Activated CD4-positive, alpha-beta T cell treated with anti-CD3 and anti-CD28 coated beads for 36 hours (primary cell): Measurements from ENCODE around the gene PIM3. TPM values are rescaled to one million over a fixed set of nuclear protein-coding genes. Genes with fewer than 3 reads are reported as not detected.

ENCODE experiments used
- ATAC-seq: fragments of 200-7000 bp; cut with Tn5 transposase; one replicate; pipeline ENCODE4 v1.10.0; 2021; ENCODE audit warnings: mild to moderate bottlenecking, moderate library complexity
- CTCF ChIA-PET: fragments of 350-600 bp; sonication (Branson Sonifier 250); formaldehyde crosslinking; loops from one replicate; lab custom pipeline; 2021; ENCODE audit warnings: antibody characterized with exemption; lab: Charles Lee
- POLR2A ChIA-PET: fragments of 350-600 bp; sonication (Branson Sonifier 250); formaldehyde crosslinking; loops from one replicate; lab custom pipeline; 2021; ENCODE audit warnings: antibody characterized with exemption, inconsistent platforms; lab: Charles Lee
- DNase-seq: peaks from one replicate; pipeline ENCODE4 v3.0.0-alpha.2; 2020
- H3K27ac Mint-ChIP-seq: one replicate; pipeline ENCODE4 v1.8.0; 2021; ENCODE audit warnings: mixed read lengths
- H3K27me3 Mint-ChIP-seq: one replicate; pipeline ENCODE4 v1.8.0; 2021; ENCODE audit warnings: mixed read lengths
- H3K36me3 Mint-ChIP-seq: one replicate; pipeline ENCODE4 v1.8.0; 2021; ENCODE audit warnings: low read depth, mixed read lengths
- H3K4me1 Mint-ChIP-seq: one replicate; pipeline ENCODE4 v1.8.0; 2021; ENCODE audit warnings: mixed read lengths
- H3K4me3 Mint-ChIP-seq: one replicate; pipeline ENCODE4 v1.8.0; 2021; ENCODE audit warnings: mild to moderate bottlenecking, moderate library complexity, mixed read lengths
- H3K9me3 Mint-ChIP-seq: one replicate; pipeline ENCODE4 v1.8.0; 2021; ENCODE audit warnings: low read depth, mixed read lengths
- intact Hi-C, 2 experiments: fragments of 100-400 bp; cut with DNase I in 1 of 2; cut with micrococcal nuclease in 1 of 2; formaldehyde crosslinking; loops; one replicate each; pipeline versions ENCODE4 v1.14.2 to v1.15.1; 2022 to 2024; cut with DNase I, micrococcal nuclease
- total RNA-seq, 2 experiments: library from RNA; stranded (reverse); gene quantifications; one replicate each; pipeline ENCODE4 v1.2.3, GENCODE V29; 2021

The PIM3 gene
- total RNA-seq, 2 experiments from 2014 or later, result 127 to 165 TPM

GRCh38 chr22:49936018-49936972, 24.3 kb upstream of the PIM3 start:
- no peaks in the 10 kb centered on the region for H3K27me3 Mint-ChIP-seq
- peak; percentile 99 for DNase-seq
- H3K4me1 Mint-ChIP-seq, result peaks cover 43% of the 10 kb centered on the region
- intact Hi-C loops, result loop anchor here (1.0 to 10.0 kb wide), 6 partner anchors 18 to 259 kb away; partner anchors contain the start of genes PIM3 (in 2 of the 2), ALG12 (in 1 of the 2), CRELD2 (in 1 of the 2) and ZBED4 (in 1 of the 2)
- H3K27ac Mint-ChIP-seq, result peak overlapping the region; percentile 85
- POLR2A ChIA-PET, result interaction anchor here (0.6 to 3.2 kb wide), 8 partner anchors 15 to 44 kb away, joined by 3 to 46 read pairs (median 5); partner anchors contain the start of gene PIM3
- peak overlapping the region; percentile 64 for H3K4me3 Mint-ChIP-seq
- peaks cover 3% of the 10 kb centered on the region for H3K36me3 Mint-ChIP-seq
- no peaks in the 10 kb centered on the region for H3K9me3 Mint-ChIP-seq
- peak; percentile 84 for ATAC-seq
- CTCF ChIA-PET, result interaction anchor here (0.7 kb wide), 2 partner anchors 9 to 169 kb away, joined by 3 to 4 read pairs; no protein-coding TSS in a partner anchor

DNA sequence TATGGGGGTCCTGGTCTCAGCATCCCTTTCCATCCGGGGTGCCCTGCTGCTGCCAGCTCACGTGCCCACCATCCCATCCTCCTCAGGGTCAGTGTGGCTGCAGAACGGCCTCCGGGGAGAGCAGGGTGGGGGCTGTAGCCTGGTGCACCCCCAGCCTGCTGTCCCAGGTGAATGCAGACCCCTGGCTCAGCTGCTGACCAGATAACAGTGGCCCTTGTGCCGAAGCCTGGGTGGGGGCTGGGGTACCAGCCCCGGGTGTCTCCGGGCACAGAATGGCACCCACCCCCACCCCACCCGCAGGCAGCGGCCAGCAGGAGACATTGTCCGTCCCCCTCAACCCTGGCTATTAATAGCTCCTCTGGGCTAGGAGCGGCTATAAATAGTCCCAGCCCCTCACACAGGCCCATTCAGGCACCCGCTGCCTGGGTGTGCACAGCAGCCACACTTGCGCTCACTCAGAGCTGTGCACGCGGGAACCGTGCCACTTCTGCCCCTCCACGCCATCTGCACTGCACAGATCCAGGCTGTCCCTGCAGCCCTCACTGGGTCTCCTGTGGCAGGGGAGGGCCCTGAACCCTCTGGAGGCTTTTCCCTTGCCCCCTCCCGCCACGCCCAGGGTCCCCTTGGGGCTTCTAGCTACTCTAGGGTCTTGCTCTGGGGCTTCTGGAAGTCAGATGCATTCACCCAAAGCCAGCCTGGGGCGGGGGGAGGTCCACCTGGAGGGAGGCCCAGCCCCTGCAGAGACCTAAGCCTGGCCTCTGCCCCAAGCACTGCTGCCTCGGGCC, 23.4 kb upstream of the PIM3 start:
- intact Hi-C loops, result loop anchor here (1.0 to 10.0 kb wide), 6 partner anchors 19 to 258 kb away; partner anchors contain the start of genes PIM3 (in 2 of the 2), ALG12 (in 1 of the 2), CRELD2 (in 1 of the 2) and ZBED4 (in 1 of the 2)
- Mint-ChIP-seq H3K36me3 (peaks cover 3% of the 10 kb centered on the region), H3K4me1 (peaks cover 37% of the 10 kb centered on the region), H3K4me3 (peak overlapping the region; percentile 64), H3K27ac (peak overlapping the region; percentile 85), H3K27me3 (no peaks in the 10 kb centered on the region), H3K9me3 (no peaks in the 10 kb centered on the region)
- ATAC-seq, result no peak
- ChIA-PET POLR2A (interaction anchor here (0.8 to 3.2 kb wide), 3 partner anchors 14 to 29 kb away, joined by 3 to 46 read pairs (median 15); partner anchors contain the start of gene PIM3), CTCF (no interaction called here)
- DNase-seq, result no peak

DNA sequence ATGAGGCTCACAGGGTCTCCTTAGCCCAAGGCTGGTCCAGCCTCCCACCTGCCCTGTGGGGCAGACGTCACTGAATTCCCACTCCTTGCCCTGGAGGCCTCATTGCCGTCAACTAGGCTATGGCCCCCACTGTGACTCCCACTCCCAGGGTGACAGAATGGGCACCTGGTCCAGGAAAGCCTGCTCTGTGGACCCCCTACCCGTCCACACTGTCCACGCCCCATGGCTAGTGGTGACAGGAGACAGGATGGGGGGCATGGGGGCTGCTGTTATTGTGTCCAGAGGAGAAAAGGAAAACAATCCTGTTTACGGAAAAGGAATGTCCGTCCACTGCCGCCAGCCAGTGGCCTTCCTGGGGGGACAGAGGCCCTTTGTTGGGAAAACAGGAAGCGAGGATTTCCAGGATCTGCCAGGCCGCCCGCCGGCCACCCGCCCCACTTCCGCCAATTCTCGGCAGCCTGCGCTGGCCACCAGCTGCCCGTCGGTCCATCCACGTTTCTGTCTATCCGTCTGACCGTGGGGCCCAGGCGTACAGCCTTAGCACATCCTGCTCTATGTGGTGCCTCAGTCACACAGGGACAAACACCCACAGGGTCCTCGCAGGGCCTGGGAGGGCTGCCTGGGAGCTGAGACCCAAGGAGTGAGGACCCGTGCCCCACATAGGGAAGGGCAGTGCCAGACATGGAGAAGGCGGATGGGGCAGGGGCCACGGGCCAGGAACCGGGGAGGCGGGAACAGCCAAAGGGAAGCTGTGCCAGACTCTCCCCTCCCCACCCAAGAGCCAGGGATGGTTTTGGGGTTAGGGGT, 22.6 kb upstream of the PIM3 start:
- peaks cover 3% of the 10 kb centered on the region for H3K36me3 Mint-ChIP-seq
- DNase-seq (no peak), ATAC-seq (no peak)
- H3K27ac Mint-ChIP-seq, result no peak overlapping the region
- POLR2A ChIA-PET, result interaction anchor here (0.8 to 3.2 kb wide), 3 partner anchors 13 to 29 kb away, joined by 3 to 46 read pairs (median 15); partner anchors contain the start of gene PIM3
- no peak overlapping the region for H3K4me3 Mint-ChIP-seq
- no peaks in the 10 kb centered on the region for H3K9me3 Mint-ChIP-seq
- H3K4me1 Mint-ChIP-seq, result peaks cover 33% of the 10 kb centered on the region
- no peaks in the 10 kb centered on the region for H3K27me3 Mint-ChIP-seq
- CTCF ChIA-PET, result no interaction called here
- intact Hi-C loops, result loop anchor here (2.0 to 10.0 kb wide), 2 partner anchors 33 to 257 kb away; no protein-coding TSS in a partner anchor

GRCh38 chr22:49938565-49939136, 21.9 kb upstream of the PIM3 start:
- Mint-ChIP-seq H3K36me3 (no peaks in the 10 kb centered on the region), H3K4me3 (no peak overlapping the region), H3K9me3 (no peaks in the 10 kb centered on the region), H3K4me1 (peaks cover 26% of the 10 kb centered on the region), H3K27ac (peak overlapping the region; percentile 25), H3K27me3 (no peaks in the 10 kb centered on the region)
- DNase-seq (no peak), ATAC-seq (no peak)
- POLR2A ChIA-PET, result interaction anchor here (3.2 kb wide), 1 partner anchor 23 kb away, joined by 46 read pairs; the partner anchor contains the start of gene PIM3
- CTCF ChIA-PET, result no interaction called here
- intact Hi-C loops, result loop anchor here in 1 of 2 experiments (10.0 kb wide), 1 partner anchor 256 kb away; no protein-coding TSS in a partner anchor

GRCh38 chr22:49941507-49942316, 18.9 kb upstream of the PIM3 start:
- Mint-ChIP-seq H3K27ac (no peak overlapping the region), H3K9me3 (no peaks in the 10 kb centered on the region), H3K36me3 (no peaks in the 10 kb centered on the region), H3K4me1 (peaks cover 25% of the 10 kb centered on the region), H3K4me3 (no peak overlapping the region), H3K27me3 (no peaks in the 10 kb centered on the region)
- DNase-seq, result no peak
- ChIA-PET CTCF (no interaction called here), POLR2A (interaction anchor here (0.6 kb wide), 1 partner anchor 75 kb away, joined by 3 read pairs; no protein-coding TSS in a partner anchor)
- ATAC-seq, result no peak
- intact Hi-C loops, result no loop called here

DNA sequence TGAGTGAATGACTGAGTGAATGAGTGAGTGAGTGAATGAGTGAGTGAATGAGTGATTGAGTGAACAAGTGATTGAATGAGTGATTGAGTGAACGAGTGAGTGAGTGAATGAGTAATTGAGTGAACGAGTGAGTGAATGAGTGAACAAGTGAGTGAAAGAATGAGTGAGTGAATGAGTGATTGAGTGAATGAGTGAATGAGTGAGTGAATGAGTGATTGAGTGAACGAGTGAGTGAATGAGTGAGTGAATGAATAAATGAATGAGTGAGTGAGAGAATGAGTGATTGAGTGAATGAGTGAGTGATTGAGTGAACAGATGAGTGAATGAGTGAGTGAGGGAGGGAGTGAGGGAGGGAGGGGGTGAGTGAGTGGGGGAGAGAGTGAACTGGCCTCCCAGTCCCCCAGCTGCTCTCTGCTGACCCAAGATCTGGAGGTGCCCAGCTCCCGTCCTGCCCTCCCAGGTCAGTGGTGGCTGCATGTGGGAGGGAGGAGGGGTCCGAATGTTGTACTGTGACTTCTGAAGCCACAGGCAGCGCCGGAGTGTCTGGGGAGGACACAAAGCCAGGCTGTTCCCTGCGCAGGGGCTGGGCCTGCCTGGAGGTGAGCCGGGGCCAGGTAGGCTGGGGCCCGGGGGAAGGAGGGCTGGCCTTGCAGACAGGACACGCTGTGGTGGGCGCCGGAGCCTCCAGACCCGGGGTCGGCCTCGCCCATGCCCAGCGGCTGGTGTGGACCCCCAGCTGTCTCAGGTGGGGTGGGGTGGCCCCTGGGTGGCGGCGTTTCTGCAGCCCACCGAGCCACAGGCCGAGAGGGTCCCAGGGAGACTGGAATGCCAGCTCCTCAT, 17.8 kb upstream of the PIM3 start:
- Mint-ChIP-seq H3K9me3 (no peaks in the 10 kb centered on the region), H3K36me3 (no peaks in the 10 kb centered on the region), H3K27ac (no peak overlapping the region), H3K27me3 (no peaks in the 10 kb centered on the region), H3K4me3 (no peak overlapping the region), H3K4me1 (peaks cover 16% of the 10 kb centered on the region)
- ChIA-PET POLR2A (no interaction called here), CTCF (no interaction called here)
- intact Hi-C loops, result no loop called here
- peak; percentile 37 for ATAC-seq
- DNase-seq, result peak; percentile 27

DNA sequence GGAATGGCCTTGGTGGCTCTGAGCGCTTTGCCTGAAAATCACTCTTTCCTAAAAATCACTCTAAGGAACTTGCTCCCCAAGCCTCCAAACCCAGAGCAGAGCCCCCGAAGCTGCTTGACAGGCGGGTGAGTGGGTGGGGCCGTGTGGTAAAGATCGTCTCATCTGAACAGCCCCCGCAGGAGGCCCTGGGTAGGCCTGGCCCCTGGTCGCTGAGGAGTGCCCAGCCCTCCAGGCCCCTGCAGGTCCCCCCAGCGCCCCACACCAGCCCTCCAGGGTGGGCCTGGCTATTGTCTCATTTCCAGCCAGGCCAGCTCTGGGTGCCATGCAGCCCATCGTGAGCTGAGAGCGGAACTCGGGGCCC, 17.2 kb upstream of the PIM3 start:
- ATAC-seq (no peak), DNase-seq (no peak)
- Mint-ChIP-seq H3K27me3 (no peaks in the 10 kb centered on the region), H3K9me3 (no peaks in the 10 kb centered on the region), H3K4me3 (no peak overlapping the region), H3K4me1 (peaks cover 16% of the 10 kb centered on the region), H3K27ac (no peak overlapping the region), H3K36me3 (no peaks in the 10 kb centered on the region)
- CTCF ChIA-PET, result no interaction called here
- intact Hi-C loops, result no loop called here
- POLR2A ChIA-PET, result no interaction called here

DNA sequence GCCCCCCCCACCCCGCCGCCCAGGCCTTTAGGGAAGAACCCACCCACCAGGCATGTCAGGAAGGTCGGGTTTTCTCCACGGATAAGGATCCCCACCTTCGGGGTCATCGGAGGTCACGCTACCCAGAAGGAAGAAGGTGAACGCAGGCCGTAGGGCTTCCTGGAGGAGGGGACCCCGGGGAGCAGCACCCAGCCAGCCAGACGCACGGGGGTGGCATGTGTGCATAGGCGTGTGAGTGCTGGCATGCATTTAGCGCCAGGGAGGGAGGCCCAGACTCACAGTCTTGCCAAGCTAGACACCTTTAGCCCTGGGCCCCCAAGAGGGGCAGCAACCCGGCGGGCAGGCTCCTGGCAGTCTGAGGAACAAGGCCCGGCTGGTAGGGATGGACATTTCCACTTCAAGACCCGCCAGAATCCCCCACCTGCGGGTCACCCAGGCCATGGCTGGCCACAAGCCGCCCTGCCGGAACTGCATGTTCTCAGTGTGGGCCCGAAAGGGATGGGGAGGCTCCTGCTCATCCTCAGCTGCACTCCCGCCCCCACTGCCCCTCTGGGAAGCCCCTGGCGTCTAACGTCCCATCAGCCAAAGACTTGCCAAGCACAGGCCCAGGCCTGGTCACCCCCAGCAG, 16.7 kb upstream of the PIM3 start:
- Mint-ChIP-seq H3K36me3 (no peaks in the 10 kb centered on the region), H3K27ac (no peak overlapping the region), H3K4me1 (peaks cover 15% of the 10 kb centered on the region), H3K4me3 (no peak overlapping the region), H3K9me3 (no peaks in the 10 kb centered on the region), H3K27me3 (no peaks in the 10 kb centered on the region)
- ChIA-PET POLR2A (no interaction called here), CTCF (no interaction called here)
- DNase-seq (peak; percentile 31), ATAC-seq (no peak)
- intact Hi-C loops, result no loop called here

GRCh38 chr22:49944399-49944891, 16.1 kb upstream of the PIM3 start:
- DNase-seq (no peak), ATAC-seq (no peak)
- POLR2A ChIA-PET, result no interaction called here
- no peaks in the 10 kb centered on the region for H3K36me3 Mint-ChIP-seq
- CTCF ChIA-PET, result no interaction called here
- no peaks in the 10 kb centered on the region for H3K27me3 Mint-ChIP-seq
- H3K4me1 Mint-ChIP-seq, result peaks cover 10% of the 10 kb centered on the region
- H3K4me3 Mint-ChIP-seq, result no peak overlapping the region
- peak overlapping the region; percentile 13 for H3K27ac Mint-ChIP-seq
- no peaks in the 10 kb centered on the region for H3K9me3 Mint-ChIP-seq
- intact Hi-C loops, result no loop called here
